Measurements from ENCODE around the gene LRRC1.
A peak's percentile ranks its signal among the peaks of the same experiment; 100 is the strongest.
"Not testable (repeated sequence)": the region's sequence is repeated elsewhere in the genome, so short reads cannot be mapped to it uniquely, and the experiment has no call there.

LRRC1 gene

DNA sequence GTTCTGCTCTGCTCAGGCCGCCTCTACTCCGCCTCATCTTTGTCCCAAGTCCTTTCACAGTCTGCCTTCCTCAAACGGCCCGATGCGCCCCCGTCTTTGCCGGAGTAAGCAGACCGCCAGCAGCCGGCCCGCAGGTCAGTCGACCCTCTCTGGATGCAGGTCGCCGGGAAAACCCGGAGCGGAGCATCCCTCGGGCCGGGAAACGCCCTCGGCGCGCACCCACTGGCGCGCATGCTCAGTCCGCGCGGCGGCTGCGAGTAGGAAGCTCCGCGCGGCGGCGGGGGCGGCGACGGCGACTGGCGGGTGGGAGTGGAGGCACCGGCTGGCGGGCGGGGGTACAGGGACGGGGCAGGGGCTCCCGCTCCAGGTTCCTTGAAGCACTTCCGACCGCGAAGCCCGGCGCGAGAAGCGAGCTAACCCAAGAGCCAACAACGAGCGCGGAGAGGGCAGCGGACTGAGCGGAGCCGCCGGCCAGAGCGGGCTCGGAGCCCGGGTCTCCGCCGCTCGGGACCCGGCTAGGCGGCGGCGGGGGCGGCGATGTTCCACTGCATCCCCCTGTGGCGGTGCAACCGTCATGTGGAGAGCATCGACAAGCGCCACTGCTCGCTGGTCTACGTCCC lies at the start of gene LRRC1:
Gene LRRC1, plus strand, starts transcription at position 286 of the 620 bp plus-strand sequence. Its CDS starts 252 bp downstream, at position 538.
- DNase-seq, result peak; percentile 93

- no peak for DNase-seq
These were observed 48.2 kb upstream of the LRRC1 start for GRCh38 chr6:53746442-53747103.

GRCh38 chr6:53750052-53750650 lies 44.7 kb upstream of the LRRC1 start:
- no peak for DNase-seq

GRCh38 chr6:53751417-53751816 lies 43.4 kb upstream of the LRRC1 start:
- DNase-seq, result no peak

- DNase-seq, result no peak
These were observed 42.4 kb upstream of the LRRC1 start for GRCh38 chr6:53752440-53752839.

DNA sequence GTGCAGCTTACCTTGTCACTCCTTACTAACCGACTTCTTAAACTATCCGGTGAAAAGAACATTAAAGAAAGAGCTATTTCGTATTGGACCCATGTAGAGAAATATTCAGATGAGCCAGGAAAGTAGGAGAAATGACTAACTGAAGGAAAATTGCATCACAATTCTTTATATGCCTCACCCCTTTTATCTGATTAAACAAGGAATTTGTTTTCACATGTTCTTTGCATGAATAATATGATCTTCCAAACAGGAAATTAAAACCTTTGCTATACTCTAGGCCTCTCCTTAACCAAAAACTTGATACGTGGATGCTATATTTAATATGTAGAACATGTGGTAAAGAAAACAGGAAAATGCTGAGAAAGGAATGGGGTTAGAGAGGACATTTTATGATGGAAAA lies 41.9 kb upstream of the LRRC1 start:
- no peak for DNase-seq

DNA sequence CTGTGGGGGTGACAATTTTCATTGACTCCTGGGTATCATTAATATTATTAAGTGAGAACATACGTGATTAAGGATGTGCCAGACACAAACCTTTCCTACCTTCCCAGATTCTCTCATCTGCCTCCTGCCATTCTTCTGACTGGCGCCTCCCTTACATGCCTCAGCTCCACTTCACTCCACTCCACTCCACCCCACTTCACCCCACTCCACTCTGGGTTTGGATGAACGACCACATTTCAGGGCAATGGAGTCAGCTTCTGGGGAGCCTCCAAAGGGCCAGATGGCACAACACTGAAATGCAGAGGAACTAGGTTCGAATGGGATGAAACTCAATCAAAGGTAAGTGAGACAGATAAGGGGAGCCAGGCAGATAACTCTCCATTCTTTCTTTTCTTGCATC lies 40.5 kb upstream of the LRRC1 start:
- DNase-seq, result no peak

DNA sequence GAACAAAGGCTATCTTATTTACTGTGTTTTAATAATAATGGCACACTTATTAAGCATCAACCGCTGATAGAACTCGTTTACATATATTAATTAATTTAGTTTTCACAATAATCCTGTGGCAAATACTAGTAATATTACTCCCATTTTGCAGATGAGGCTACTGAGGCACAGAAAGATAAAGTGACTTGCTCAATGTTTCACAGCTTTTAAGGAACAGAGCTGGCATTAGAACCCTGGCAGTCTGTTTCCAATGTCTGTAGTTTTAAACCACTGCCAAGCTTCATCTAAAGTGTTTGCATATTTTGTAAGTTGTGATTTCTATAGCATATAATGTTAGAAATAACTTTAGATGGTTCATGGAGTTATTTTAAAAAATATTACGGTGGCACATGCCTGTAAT lies 38.4 kb upstream of the LRRC1 start:
- DNase-seq, result no peak

DNA sequence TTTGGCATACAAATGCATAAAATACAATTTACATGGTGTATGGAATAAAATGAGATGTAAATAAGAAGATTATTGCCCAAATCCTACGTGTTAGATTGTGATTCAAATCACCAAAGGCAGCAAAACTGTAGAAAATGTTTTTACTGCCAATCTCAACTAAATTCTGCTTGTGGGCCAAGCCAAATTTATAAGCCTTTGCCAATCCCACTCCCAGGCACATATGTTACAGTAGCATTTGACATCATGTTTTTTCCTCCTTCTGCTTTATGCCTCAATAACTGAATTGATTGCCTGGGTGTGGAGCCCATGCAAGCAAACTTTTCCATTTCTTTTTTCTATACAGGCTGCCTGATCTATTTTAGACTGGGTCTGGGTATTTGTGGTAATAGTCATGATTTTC lies 36.3 kb upstream of the LRRC1 start:
- no peak for DNase-seq

GRCh38 chr6:53761036-53761435 lies 33.8 kb upstream of the LRRC1 start:
- DNase-seq, result no peak

DNA sequence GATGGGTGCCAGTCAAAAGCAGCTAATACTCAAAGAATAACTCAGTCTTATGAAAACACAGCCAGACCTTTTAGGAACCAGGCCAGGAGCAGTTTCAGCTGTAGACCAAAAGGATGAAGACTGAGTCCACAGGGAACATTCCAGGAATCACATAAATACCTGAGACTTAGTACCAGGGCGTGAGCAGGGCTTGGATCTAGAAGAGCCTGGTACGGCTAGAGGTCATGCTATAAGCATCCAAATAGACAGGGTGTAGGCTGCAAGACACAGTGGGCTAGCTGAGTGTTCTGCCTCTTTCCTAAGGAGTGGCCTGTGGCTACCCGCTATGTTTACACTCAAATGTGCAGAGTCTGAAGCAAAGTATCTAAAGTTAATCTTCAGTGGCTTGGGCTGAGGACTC lies 29.5 kb upstream of the LRRC1 start:
- no peak for DNase-seq

DNA sequence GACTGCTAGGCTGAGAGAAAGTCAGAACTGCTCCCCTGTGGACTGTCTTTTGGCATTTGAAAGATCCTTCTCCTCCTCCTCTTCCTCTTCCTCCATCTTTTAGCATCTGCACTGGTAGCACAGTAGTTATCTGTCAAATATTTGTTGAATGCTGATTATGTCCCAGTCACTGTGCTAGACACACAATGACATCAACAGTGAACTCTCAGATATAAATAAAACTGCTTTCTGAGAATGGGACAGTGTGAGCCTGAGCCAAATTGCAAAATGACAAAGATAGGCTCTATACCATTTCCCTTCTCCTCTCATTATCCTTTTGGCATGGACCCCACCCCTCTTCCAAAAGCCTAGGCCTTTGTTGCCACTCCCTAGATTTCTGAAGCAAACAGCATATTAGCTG lies 27.9 kb upstream of the LRRC1 start:
- no peak for DNase-seq

- no peak for DNase-seq
These were observed 26.9 kb upstream of the LRRC1 start for GRCh38 chr6:53767941-53768340.

DNA sequence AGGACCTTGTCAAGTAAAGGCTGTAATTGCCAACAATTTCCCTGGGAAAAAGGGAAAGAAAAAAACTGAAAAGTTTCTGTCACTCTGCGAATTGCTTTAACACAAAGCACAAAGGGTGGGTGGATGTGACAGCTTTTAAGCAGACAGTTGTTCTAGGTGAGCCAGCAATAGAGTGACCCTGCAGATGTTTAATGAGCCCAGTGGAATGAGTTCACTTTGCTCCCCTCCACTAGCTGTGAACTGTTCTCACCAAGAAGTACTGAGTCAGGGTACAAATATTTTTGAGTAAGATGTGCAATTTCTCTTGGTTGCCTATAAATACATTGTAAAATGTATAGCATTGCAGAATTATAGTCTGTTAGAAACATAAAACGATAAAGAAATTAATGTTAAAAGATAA lies 26.2 kb upstream of the LRRC1 start:
- no peak for DNase-seq

GRCh38 chr6:53770780-53771249 lies 24.0 kb upstream of the LRRC1 start:
- DNase-seq, result no peak

DNA sequence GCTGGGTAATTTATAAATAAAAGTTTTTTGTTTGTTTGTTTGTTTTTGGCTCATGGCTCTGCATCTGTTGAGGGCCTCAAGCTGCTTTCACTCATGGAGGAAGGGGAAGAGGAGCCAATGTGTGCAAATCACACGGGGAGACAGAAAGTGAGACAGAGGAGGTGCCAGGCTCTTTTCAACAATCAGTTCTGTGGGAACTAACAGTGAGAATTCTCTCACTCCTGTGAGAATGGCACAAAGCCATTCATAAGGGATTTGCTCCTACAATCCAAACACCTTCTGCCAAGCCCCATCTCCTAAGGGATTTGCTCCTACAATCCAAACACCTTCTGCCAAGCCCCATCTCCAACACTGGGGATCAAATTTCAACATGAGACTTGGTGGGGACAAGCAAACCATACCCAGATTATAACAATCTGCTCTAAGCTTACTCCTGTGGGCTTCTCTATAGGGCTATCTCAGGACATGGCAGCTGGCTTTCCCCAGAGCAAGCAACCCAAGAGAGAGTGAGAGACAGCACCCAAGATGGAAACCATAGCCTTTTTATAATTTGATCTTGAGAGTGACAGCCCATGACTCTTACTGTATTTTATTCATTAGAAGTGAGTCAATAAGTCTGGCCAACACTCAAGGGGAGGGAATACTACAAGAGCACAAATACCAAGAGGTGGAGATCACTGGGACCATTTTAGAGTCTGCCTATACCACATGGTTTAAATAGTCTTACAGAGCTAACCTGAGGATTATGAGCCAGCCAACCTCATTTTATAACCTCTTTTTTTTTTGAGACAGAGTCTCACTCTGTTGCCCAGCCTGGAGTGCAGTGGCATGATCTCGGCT lies 22.8 kb upstream of the LRRC1 start:
- no peak for DNase-seq

- DNase-seq, result no peak
These were observed 21.6 kb upstream of the LRRC1 start for GRCh38 chr6:53773044-53773696.

GRCh38 chr6:53776152-53776551 lies 18.7 kb upstream of the LRRC1 start:
- not testable (repeated sequence) for DNase-seq

GRCh38 chr6:53784991-53785390 lies 9.8 kb upstream of the LRRC1 start:
- DNase-seq, result not testable (repeated sequence)

DNA sequence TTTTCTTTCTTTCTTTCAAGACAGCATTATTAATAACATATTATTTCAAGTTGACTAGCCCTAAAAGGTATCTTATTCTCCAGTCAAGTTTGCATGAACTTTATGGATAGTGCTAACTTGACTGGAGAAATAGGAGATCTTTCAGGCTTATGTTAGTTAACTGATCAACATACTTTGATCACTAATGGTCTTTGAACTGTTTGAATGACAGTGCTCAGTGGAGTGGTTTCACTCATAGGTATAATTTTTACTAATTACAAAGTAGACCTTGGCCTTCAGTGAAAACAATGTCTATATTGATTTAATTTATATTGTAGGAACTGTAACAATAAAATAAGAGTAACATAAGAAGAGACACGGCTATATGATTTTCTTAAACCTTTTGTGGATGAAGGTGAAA lies 8.0 kb upstream of the LRRC1 start:
- no peak for DNase-seq

DNA sequence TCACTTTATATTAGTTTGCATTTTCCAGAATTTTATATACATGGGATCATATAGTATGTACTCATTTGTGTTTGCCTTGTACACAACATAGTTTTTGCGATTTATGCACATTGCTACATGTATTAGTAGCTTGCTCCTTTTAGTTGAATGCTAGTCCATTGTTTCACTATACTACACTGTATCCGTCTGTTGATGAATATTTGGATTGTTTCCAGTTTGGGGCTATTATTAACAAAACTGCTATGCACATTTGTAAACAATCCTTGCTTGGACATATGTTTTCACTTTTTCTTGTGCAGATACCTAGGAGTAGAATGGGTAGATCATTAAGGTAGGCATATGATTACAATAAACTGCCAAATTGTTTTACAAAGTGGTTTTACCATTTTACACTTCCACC lies 3.9 kb upstream of the LRRC1 start:
- no peak for DNase-seq

DNA sequence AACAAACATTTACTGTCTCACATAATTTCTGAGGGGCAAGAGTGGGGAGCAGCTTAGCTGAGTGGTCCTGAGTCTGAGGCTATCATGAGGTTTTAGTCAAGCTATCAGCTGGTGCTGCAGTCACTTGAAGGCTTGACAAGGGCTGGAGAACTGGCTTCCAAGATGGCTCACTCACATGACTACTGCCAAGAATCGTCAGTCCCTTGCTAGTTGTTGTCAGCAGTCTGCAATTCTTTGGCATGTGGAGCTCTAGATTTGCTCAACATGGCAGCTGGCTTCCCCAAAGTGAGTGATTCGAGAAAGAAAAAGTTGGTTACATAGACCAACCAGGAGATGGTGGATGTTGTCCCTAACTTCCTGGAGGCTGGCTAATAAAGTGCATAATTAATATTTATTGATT lies 2.8 kb upstream of the LRRC1 start:
- no peak for DNase-seq

GRCh38 chr6:53792973-53793317 lies 1.9 kb upstream of the LRRC1 start:
- DNase-seq, result no peak
